Suprapubic skin (tissue), 2 donors: Measurements from ENCODE around the gene CCSER2.

Experiments used
- EP300 ChIP-seq: sonication (generic); formaldehyde crosslinking; IDR thresholded peaks from one replicate; pipeline ENCODE4 v1.6.1; 2017; ENCODE audit warnings: antibody characterized with exemption
- POLR2A ChIP-seq, 2 donors: fragments of 450-650 bp; IDR thresholded peaks; one replicate each; pipeline ENCODE4 v1.6.1; 2017; ENCODE audit warnings: antibody characterized with exemption in 2 of 2, mild to moderate bottlenecking in 2 of 2, moderate library complexity in 2 of 2

GRCh38 chr10:84567133-84567532, 238.7 kb downstream of the CCSER2 start:
- TF ChIP-seq POLR2A (IDR thresholded peaks at IDR 0.05): no peak
- TF ChIP-seq EP300: no peak
